K562 (cell line): Measurements from ENCODE around the gene KLK10. TPM values are rescaled to one million over a fixed set of nuclear protein-coding genes. Genes with fewer than 3 reads are reported as not detected.

Experiments used
- BRD4 ChIP-seq: fragments of 200-600 bp; sonication (generic); IDR thresholded peaks from 2 replicates; pipeline ENCODE4 v1.6.1; 2017; ENCODE audit warnings: inconsistent platforms
- CREBBP ChIP-seq: IDR thresholded peaks from one replicate; pipeline ENCODE4 v1.6.1; 2012; ENCODE audit warnings: low read depth, mild to moderate bottlenecking, control low read depth, inconsistent platforms, low read length
- HNRNPK ChIP-seq: fragments of 200-400 bp; formaldehyde crosslinking; IDR thresholded peaks from one replicate; pipeline ENCODE4 v1.6.1; 2018; ENCODE audit warnings: mild to moderate bottlenecking, low read depth, low read length; ENCODE audit not compliant: poor library complexity, severe bottlenecking
- IRF9 ChIP-seq: fragments of 450-650 bp; IDR thresholded peaks from 2 replicates; pipeline ENCODE4 v1.6.1; 2016; ENCODE audit warnings: missing biosample characterization, missing genetic modification characterization
- JUN ChIP-seq, 2 experiments: sonication (generic) in 1 of 2; formaldehyde crosslinking in 1 of 2; IDR thresholded peaks; 2 replicates each; pipeline versions ENCODE4 v1.6.1 to v1.8.0; 2012 to 2022; ENCODE audit warnings: borderline replicate concordance in 2 of 2, mild to moderate bottlenecking in 2 of 2, improper control_type of control experiment in 1 of 2, low read depth in 1 of 2, low read length in 1 of 2, missing genetic modification reagents in 1 of 2
- ZC3H8 ChIP-seq: fragments of 450-650 bp; IDR thresholded peaks from 2 replicates; pipeline ENCODE4 v1.6.1; 2017
- ZFP91 ChIP-seq: sonication (generic); formaldehyde crosslinking; IDR thresholded peaks from 2 replicates; pipeline ENCODE4 v1.8.0; 2022; ENCODE audit warnings: mild to moderate bottlenecking, missing genetic modification reagents
- polyA plus RNA-seq, 8 experiments: library from polyadenylated mRNA; depleted of rRNA in 4 of 8; stranded (reverse) in 5 of 8; unstranded in 3 of 8; fragments of >200 nt; fragmentation: Nextera tagmentation in 2 of 8; fragmentation: Illumina TruSeq in 1 of 8; extraction: Ambion mirVana in 2 of 8; extraction: Trizol in 1 of 8; gene quantifications; 2 replicates each; pipeline versions ENCODE4 v1.2.1 to v1.2.3, GENCODE V29; 2011 to 2014; ENCODE audit warnings: inconsistent platforms in 1 of 8, missing spikeins in 1 of 8
- total RNA-seq, 7 experiments: library from RNA; depleted of rRNA in 6 of 7; stranded (reverse); fragments of >200 nt in 6 of 7; fragmentation: Illumina TruSeq in 2 of 7; extraction: Trizol in 2 of 7; gene quantifications; 2 replicates each; pipeline versions ENCODE4 v1.2.1 to v1.2.3, GENCODE V29; 2011 to 2021; ENCODE audit warnings: low replicate concordance in 1 of 7
- TF ChIP-seq, protein P1 (sequence below): fragments of 250-450 bp; sonication (Bioruptor Pico); IDR thresholded peaks from 2 replicates; pipeline ENCODE4 v1.4.0; 2020
- TF ChIP-seq, protein P2 (sequence below), 2 experiments: fragments of 450-650 bp; IDR thresholded peaks; 2 replicates each; pipeline ENCODE4 v1.6.1; 2016; ENCODE audit warnings: mild to moderate bottlenecking in 2 of 2, borderline replicate concordance in 1 of 2, low read depth in 1 of 2, moderate library complexity in 1 of 2
- TF ChIP-seq, protein P3 (sequence below): sonication (generic); formaldehyde crosslinking; IDR thresholded peaks from 2 replicates; pipeline ENCODE4 v1.9.0; 2022; ENCODE audit warnings: mild to moderate bottlenecking, missing genetic modification reagents
- TF ChIP-seq, protein P4 (sequence below): sonication (generic); formaldehyde crosslinking; IDR thresholded peaks from 2 replicates; pipeline ENCODE4 v1.8.0; 2022; ENCODE audit warnings: missing genetic modification reagents, mild to moderate bottlenecking, moderate library complexity, borderline replicate concordance

Gene KLK10
- total and polyA plus RNA-seq, 9 of the 15 experiments (the other 6 are each of a cell fraction or from before 2014, with no cell fraction given): 0.11 TPM; not detected in 8

- TF ChIP-seq BRD4: no peak
- TF ChIP-seq, protein P1, sequence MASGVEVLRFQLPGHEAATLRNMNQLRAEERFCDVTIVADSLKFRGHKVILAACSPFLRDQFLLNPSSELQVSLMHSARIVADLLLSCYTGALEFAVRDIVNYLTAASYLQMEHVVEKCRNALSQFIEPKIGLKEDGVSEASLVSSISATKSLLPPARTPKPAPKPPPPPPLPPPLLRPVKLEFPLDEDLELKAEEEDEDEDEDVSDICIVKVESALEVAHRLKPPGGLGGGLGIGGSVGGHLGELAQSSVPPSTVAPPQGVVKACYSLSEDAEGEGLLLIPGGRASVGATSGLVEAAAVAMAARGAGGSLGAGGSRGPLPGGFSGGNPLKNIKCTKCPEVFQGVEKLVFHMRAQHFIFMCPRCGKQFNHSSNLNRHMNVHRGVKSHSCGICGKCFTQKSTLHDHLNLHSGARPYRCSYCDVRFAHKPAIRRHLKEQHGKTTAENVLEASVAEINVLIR (CRISPR knock-in tag): peak; percentile 76
- no peak for TF ChIP-seq ZFP91
- no peak for TF ChIP-seq CREBBP
- TF ChIP-seq ZC3H8: no peak
- TF ChIP-seq, protein P2, sequence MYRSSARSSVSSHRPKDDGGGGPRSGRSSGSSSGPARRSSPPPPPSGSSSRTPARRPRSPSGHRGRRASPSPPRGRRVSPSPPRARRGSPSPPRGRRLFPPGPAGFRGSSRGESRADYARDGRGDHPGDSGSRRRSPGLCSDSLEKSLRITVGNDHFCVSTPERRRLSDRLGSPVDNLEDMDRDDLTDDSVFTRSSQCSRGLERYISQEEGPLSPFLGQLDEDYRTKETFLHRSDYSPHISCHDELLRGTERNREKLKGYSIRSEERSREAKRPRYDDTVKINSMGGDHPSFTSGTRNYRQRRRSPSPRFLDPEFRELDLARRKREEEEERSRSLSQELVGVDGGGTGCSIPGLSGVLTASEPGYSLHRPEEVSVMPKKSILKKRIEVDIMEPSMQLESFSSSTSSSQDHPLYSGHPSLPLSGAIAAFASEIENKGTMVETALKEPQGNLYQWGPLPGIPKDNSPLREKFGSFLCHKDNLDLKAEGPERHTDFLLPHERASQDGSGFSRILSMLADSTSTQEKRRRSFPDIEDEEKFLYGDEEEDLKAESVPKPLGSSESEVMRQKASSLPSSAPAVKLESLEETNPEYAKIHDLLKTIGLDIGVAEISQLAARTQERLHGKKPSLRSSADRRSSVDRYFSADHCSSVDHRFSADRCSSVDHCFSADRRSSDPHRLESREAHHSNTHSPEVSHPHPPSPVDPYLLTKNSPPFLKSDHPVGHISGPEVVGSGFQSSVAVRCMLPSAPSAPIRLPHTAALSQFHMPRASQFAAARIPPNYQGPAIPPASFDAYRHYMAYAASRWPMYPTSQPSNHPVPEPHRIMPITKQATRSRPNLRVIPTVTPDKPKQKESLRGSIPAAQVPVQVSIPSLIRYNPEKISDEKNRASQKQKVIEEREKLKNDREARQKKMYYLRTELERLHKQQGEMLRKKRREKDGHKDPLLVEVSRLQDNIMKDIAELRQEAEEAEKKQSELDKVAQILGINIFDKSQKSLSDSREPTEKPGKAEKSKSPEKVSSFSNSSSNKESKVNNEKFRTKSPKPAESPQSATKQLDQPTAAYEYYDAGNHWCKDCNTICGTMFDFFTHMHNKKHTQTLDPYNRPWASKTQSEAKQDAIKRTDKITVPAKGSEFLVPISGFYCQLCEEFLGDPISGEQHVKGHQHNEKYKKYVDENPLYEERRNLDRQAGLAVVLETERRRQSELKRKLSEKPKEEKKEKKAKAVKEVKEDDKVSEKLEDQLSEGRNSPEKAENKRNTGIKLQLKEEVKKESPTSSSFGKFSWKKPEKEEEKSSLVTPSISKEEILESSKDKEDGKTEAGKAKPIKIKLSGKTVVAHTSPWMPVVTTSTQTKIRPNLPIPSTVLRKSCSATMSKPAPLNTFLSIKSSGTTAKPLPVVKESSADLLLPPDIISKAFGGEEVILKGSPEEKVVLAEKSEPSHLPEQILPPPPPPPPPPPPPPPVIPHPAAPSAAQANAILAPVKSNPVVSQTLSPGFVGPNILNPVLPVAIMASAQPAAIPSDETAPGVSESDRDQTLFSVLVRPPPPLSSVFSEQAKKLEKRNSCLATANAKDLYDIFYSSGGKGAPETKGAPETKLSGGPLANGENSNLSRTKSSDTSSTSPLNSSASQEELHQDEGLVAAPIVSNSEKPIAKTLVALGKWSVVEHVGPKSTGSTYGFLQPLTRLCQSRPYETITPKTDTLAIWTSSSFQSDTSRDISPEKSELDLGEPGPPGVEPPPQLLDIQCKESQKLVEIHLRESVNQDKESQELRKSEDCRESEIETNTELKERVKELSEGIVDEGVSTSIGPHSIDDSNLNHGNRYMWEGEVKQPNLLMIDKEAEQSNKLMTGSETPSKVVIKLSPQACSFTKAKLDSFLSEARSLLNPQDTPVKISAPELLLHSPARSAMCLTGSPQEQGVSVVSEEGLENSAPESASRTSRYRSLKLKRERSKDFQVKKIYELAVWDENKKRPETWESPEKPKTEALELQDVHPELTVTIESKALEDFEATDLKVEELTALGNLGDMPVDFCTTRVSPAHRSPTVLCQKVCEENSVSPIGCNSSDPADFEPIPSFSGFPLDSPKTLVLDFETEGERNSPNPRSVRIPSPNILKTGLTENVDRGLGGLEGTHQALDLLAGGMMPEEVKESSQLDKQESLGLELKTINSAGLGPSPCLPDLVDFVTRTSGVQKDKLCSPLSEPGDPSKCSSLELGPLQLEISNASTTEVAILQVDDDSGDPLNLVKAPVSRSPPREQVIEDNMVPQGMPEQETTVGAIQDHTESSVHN (IDR thresholded peaks at IDR 0.05; ENCODE audit: borderline replicate concordance in 1 of 2, low read depth in 1 of 2): no peak
- no peak for TF ChIP-seq HNRNPK
- TF ChIP-seq, protein P3, sequence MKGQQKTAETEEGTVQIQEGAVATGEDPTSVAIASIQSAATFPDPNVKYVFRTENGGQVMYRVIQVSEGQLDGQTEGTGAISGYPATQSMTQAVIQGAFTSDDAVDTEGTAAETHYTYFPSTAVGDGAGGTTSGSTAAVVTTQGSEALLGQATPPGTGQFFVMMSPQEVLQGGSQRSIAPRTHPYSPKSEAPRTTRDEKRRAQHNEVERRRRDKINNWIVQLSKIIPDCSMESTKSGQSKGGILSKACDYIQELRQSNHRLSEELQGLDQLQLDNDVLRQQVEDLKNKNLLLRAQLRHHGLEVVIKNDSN (CRISPR knock-in tag): peak; percentile 85
- no peak for TF ChIP-seq IRF9
- TF ChIP-seq, protein P4, sequence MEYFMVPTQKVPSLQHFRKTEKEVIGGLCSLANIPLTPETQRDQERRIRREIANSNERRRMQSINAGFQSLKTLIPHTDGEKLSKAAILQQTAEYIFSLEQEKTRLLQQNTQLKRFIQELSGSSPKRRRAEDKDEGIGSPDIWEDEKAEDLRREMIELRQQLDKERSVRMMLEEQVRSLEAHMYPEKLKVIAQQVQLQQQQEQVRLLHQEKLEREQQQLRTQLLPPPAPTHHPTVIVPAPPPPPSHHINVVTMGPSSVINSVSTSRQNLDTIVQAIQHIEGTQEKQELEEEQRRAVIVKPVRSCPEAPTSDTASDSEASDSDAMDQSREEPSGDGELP (CRISPR knock-in tag): peak; percentile 58; the same call in 1 of the 2 replicates
- peak; percentile 96 for TF ChIP-seq JUN (IDR thresholded peaks at IDR 0.05; ENCODE audit: borderline replicate concordance, low read depth, low read length)
- TF ChIP-seq JUN (CRISPR knock-in tag; IDR thresholded peaks at IDR 0.05; ENCODE audit: borderline replicate concordance): no peak
These were observed 16.8 kb downstream of the KLK10 start (continued) for GRCh38 chr19:51002542-51003311.
